Measurements from ENCODE around the gene HSPA1A.

DNA sequence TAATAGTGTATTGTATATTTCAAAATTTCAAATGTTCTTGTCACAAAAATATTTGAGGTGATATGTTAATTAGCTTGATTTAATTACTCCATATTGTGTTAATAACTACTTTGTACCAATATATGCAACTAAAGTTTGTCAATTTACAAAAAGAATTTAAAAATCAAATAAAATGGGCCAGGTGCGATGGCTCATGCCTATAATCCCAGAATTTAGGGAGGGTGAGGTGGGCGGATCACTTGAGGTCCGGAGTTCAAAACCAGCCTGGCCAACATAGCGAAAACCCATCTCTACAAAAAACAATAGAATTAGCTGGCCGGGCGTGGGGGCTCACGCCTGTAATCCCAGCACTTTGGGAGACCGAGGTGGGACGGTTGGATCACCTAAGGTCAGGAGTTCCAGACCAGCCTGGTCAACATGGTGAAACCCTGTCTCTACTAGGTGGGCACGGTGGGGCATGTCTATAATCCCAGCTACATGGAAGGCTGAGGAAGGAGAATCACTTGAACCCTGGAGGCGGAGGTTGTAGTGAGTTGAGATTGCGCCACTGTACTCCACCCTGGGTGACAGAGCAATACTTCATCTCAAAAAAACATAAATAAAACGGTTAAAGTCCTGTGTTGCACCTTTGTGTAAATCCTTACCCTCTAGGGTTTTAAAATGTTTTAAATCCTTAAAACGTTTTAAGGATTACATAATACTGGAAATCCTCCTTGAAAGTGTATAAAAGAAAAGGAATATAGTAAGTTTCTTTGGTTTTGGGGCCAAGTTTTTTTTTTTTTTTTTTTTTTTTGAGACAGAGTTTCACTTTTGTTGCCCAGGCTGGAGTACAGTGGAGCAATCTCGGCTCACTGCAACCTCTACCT lies 16.2 kb downstream of the HSPA1A start:
- TF ChIP-seq, protein P1, sequence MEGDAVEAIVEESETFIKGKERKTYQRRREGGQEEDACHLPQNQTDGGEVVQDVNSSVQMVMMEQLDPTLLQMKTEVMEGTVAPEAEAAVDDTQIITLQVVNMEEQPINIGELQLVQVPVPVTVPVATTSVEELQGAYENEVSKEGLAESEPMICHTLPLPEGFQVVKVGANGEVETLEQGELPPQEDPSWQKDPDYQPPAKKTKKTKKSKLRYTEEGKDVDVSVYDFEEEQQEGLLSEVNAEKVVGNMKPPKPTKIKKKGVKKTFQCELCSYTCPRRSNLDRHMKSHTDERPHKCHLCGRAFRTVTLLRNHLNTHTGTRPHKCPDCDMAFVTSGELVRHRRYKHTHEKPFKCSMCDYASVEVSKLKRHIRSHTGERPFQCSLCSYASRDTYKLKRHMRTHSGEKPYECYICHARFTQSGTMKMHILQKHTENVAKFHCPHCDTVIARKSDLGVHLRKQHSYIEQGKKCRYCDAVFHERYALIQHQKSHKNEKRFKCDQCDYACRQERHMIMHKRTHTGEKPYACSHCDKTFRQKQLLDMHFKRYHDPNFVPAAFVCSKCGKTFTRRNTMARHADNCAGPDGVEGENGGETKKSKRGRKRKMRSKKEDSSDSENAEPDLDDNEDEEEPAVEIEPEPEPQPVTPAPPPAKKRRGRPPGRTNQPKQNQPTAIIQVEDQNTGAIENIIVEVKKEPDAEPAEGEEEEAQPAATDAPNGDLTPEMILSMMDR (IDR thresholded peaks at IDR 0.05) = no peak
- TF ChIP-seq POLR2A (IDR thresholded peaks at IDR 0.05) = no peak

All from esophagus squamous epithelium (tissue), 4 donors.